ENCODE data around the gene RALY.

- no peak for TF ChIP-seq CTCF (IDR thresholded peaks at IDR 0.05)
- no peak for TF ChIP-seq POLR2A (IDR thresholded peaks at IDR 0.05)
Measured at GRCh38 chr20:33964441-33964840, 29.3 kb upstream of the RALY start.

Data from suprapubic skin (tissue), 3 donors.